Endothelial cell of umbilical vein (primary cell): ENCODE data around the gene PCSK6. TPM values are rescaled to one million over a fixed set of nuclear protein-coding genes. Genes with fewer than 3 reads are reported as not detected.

Source experiments
- BruUV-seq: library from RNA; stranded (reverse); fragments of 400-500 nt; replicated peaks from 2 replicates; lab custom pipeline; 2021; lab: Mats Ljungman, UMichigan
- CTCF ChIA-PET: fragments of 300-600, 350-600 bp; sonication (Branson Sonifier 250); formaldehyde crosslinking; loops from one replicate; lab custom pipeline; 2021; ENCODE audit warnings: antibody characterized with exemption, inconsistent platforms; lab: Charles Lee
- POLR2A ChIA-PET: fragments of 300-600, 350-600 bp; sonication (Branson Sonifier 250); formaldehyde crosslinking; loops from one replicate; lab custom pipeline; 2021; ENCODE audit warnings: antibody characterized with exemption, inconsistent platforms; lab: Charles Lee
- DNase-seq: peaks from one replicate; pipeline ENCODE4 v3.0.0-alpha.2; 2011; ENCODE audit warnings: low read depth, low spot score
- FAIRE-seq: peaks from 2 replicates; lab custom pipeline; 2011; peaks lifted over from hg19 to GRCh38; lab: Jason Lieb, UNC
- H2AFZ ChIP-seq: 2 replicates; pipeline ENCODE4 v1.6.0; 2012; ENCODE audit warnings: low read depth, low read length, control low read depth, inconsistent platforms
- H3K27ac ChIP-seq: 2 replicates; pipeline ENCODE4 v1.5.1; 2011; ENCODE audit warnings: low read depth, mild to moderate bottlenecking, control low read depth, low read length, moderate library complexity; ENCODE audit not compliant: insufficient read depth
- H3K27me3 ChIP-seq, 2 experiments: 2 replicates each; pipeline versions ENCODE4 v1.6.0 to v1.6.1; 2011; ENCODE audit warnings: low read length in 2 of 2, mixed read lengths in 1 of 2; ENCODE audit not compliant: control insufficient read depth in 2 of 2, insufficient read depth in 2 of 2
- H3K36me3 ChIP-seq, 2 experiments: 2 replicates in 1 of 2; 3 replicates in 1 of 2; pipeline ENCODE4 v1.5.1; 2011; ENCODE audit warnings: low read length in 2 of 2, mild to moderate bottlenecking in 1 of 2, moderate library complexity in 1 of 2; ENCODE audit not compliant: control insufficient read depth in 2 of 2, insufficient read depth in 2 of 2; ENCODE audit errors: extremely low read depth in 1 of 2
- H3K4me1 ChIP-seq: 3 replicates; pipeline ENCODE4 v1.5.1; 2011; ENCODE audit warnings: mild to moderate bottlenecking, low read length; ENCODE audit not compliant: control insufficient read depth, insufficient read depth; ENCODE audit errors: extremely low read depth
- H3K4me2 ChIP-seq: 2 replicates; pipeline ENCODE4 v1.6.1; 2011; ENCODE audit warnings: low read length, control low read depth, mixed read lengths; ENCODE audit not compliant: insufficient read depth
- H3K4me3 ChIP-seq, 3 experiments: fragments of 200-600 bp in 1 of 3; sonication (generic), shearing (Covaris generic) in 1 of 3; replicated peaks in 1 of 3; 2 replicates each; pipeline ENCODE4 v1.5.1; 2011 to 2016; ENCODE audit warnings: control low read depth in 3 of 3, low read length in 3 of 3, mild to moderate bottlenecking in 2 of 3, inconsistent platforms in 1 of 3, low read depth in 1 of 3, moderate library complexity in 1 of 3; ENCODE audit not compliant: insufficient read depth in 1 of 3
- H3K79me2 ChIP-seq: 2 replicates; pipeline ENCODE4 v1.6.0; 2012; ENCODE audit warnings: low read length, inconsistent platforms; ENCODE audit not compliant: control insufficient read depth, insufficient read depth
- H3K9ac ChIP-seq: replicated peaks from 2 replicates; pipeline ENCODE3; 2011; ENCODE audit warnings: low read length, control low read depth; ENCODE audit not compliant: insufficient read depth; ENCODE audit errors: extremely low read depth
- H3K9me1 ChIP-seq: replicated peaks from 3 replicates; pipeline ENCODE4 v1.6.0; 2011; ENCODE audit warnings: mild to moderate bottlenecking, low read length; ENCODE audit not compliant: control insufficient read depth, insufficient read depth; ENCODE audit errors: extremely low read depth
- H3K9me3 ChIP-seq: replicated peaks from 2 replicates; pipeline ENCODE4 v1.5.1; 2012; ENCODE audit warnings: low read length, inconsistent platforms; ENCODE audit not compliant: control insufficient read depth, insufficient read depth
- H4K20me1 ChIP-seq: replicated peaks from 2 replicates; pipeline ENCODE3; 2011; ENCODE audit warnings: mild to moderate bottlenecking, low read length; ENCODE audit not compliant: control insufficient read depth, insufficient read depth; ENCODE audit errors: extremely low read depth
- EZH2 ChIP-seq: IDR thresholded peaks from 2 replicates; pipeline ENCODE4 v1.6.1; 2012; ENCODE audit warnings: borderline replicate concordance, low read depth, mild to moderate bottlenecking, moderate library complexity, low read length, inconsistent platforms; ENCODE audit not compliant: severe bottlenecking
- FOS ChIP-seq: IDR thresholded peaks from 2 replicates; pipeline ENCODE4 v1.6.1; 2011; ENCODE audit warnings: mild to moderate bottlenecking, low read length, moderate library complexity, borderline replicate concordance; ENCODE audit not compliant: insufficient read depth
- GATA2 ChIP-seq: IDR thresholded peaks from 2 replicates; pipeline ENCODE4 v1.7.0; 2011; ENCODE audit warnings: low read depth, mild to moderate bottlenecking, moderate library complexity, mixed read lengths, low read length; ENCODE audit not compliant: insufficient read length, insufficient read depth
- MAX ChIP-seq: IDR thresholded peaks from 2 replicates; pipeline ENCODE4 v1.6.1; 2011; ENCODE audit not compliant: insufficient read depth, insufficient read length
- MYC ChIP-seq: IDR thresholded peaks from one replicate; pipeline ENCODE4 v1.6.1; 2011; ENCODE audit warnings: mild to moderate bottlenecking, low read depth, low read length
- dilution Hi-C: fragments of 300-500 bp; cut with MboI; formaldehyde crosslinking; loops from one replicate; pipeline ENCODE4 v1.15.0; 2019; ENCODE audit warnings: low sequenced_read_pairs; ENCODE audit not compliant: extremely low pct_ligation_motif_present
- intact Hi-C: fragments of 100-400 bp; cut with micrococcal nuclease; formaldehyde crosslinking; loops from one replicate; pipeline ENCODE4 v1.10.0; 2022
- polyA plus RNA-seq, 4 experiments: library from polyadenylated mRNA; depleted of rRNA in 3 of 4; stranded (reverse) in 3 of 4; unstranded in 1 of 4; fragments of >200 nt; gene quantifications; 2 replicates each; pipeline versions ENCODE4 v1.2.1 to v1.2.3, GENCODE V29; 2011 to 2012; ENCODE audit warnings: missing spikeins in 1 of 4
- total RNA-seq: library from RNA; stranded (reverse); gene quantifications from 2 replicates; pipeline ENCODE4 v1.2.3, GENCODE V29; 2021
- TF ChIP-seq, protein P1 (sequence below), 2 donors: IDR thresholded peaks; 1 replicate in 1 of 2; 2 replicates in 1 of 2; pipeline ENCODE4 v1.5.1; 2011; ENCODE audit warnings: low read length in 2 of 2, mild to moderate bottlenecking in 2 of 2, moderate library complexity in 2 of 2, control low read depth in 1 of 2, inconsistent platforms in 1 of 2, low read depth in 1 of 2; ENCODE audit not compliant: insufficient read depth in 1 of 2; ENCODE audit errors: extremely low read depth in 1 of 2

Gene PCSK6
- total and polyA plus RNA-seq, 2 donors (not counting 3 experiments of a cell fraction or from before 2014, with no cell fraction given) = 0.18 to 0.69 TPM

- Histone ChIP-seq H2AFZ (no peak overlapping the region), H3K4me2 (no peak overlapping the region), H3K9me1 (no peaks in the 10 kb centered on the region), H3K36me3 (no peaks in the 10 kb centered on the region), H3K4me3 (no peak overlapping the region), H3K9ac (no peak overlapping the region), H3K9me3 (no peaks in the 10 kb centered on the region), H3K79me2 (no peaks in the 10 kb centered on the region), H3K4me1 (no peaks in the 10 kb centered on the region), H3K27me3 (no peaks in the 10 kb centered on the region), H4K20me1 (no peaks in the 10 kb centered on the region), H3K27ac (no peak overlapping the region)
- intact Hi-C loops (no loop called here), dilution Hi-C loops (no loop called here)
- BruUV-seq = no TSS peak
- CTCF ChIA-PET = no interaction called here
- FAIRE-seq = no peak
- DNase-seq = no peak
- no peak for TF ChIP-seq GATA2
- TF ChIP-seq MYC = no peak
- TF ChIP-seq FOS = no peak
- TF ChIP-seq EZH2 = no peak
- TF ChIP-seq, protein P1, sequence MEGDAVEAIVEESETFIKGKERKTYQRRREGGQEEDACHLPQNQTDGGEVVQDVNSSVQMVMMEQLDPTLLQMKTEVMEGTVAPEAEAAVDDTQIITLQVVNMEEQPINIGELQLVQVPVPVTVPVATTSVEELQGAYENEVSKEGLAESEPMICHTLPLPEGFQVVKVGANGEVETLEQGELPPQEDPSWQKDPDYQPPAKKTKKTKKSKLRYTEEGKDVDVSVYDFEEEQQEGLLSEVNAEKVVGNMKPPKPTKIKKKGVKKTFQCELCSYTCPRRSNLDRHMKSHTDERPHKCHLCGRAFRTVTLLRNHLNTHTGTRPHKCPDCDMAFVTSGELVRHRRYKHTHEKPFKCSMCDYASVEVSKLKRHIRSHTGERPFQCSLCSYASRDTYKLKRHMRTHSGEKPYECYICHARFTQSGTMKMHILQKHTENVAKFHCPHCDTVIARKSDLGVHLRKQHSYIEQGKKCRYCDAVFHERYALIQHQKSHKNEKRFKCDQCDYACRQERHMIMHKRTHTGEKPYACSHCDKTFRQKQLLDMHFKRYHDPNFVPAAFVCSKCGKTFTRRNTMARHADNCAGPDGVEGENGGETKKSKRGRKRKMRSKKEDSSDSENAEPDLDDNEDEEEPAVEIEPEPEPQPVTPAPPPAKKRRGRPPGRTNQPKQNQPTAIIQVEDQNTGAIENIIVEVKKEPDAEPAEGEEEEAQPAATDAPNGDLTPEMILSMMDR (IDR thresholded peaks at IDR 0.05; ENCODE audit: extremely low read depth in 1 of 2, insufficient read depth in 1 of 2, low read depth in 1 of 2, low read length in 2 of 2) = no peak
- no peak for TF ChIP-seq MAX
- POLR2A ChIA-PET = no interaction called here
Observed at GRCh38 chr15:101434032-101434920, 55.2 kb downstream of the PCSK6 start.
